Right lobe of liver (tissue), 6 donors: ENCODE results near the gene RBM28. TPM values are rescaled to one million over a fixed set of nuclear protein-coding genes. Genes with fewer than 3 reads are reported as not detected.

Experiments used
- ATAC-seq, 4 donors: fragments of 200-7000 bp; cut with Tn5 transposase; one replicate each; pipeline ENCODE4 v1.9.1; 2020; ENCODE audit warnings: mild to moderate bottlenecking in 4 of 4, moderate library complexity in 4 of 4
- DNase-seq, 3 donors: peaks; one replicate each; pipeline ENCODE4 v3.0.0-alpha.2; 2020
- H3K27ac ChIP-seq, 3 donors: fragments of 200-600 bp; one replicate each; pipeline ENCODE4 v1.8.0; 2022
- H3K27me3 ChIP-seq, 2 donors: fragments of 200-600 bp; one replicate each; pipeline ENCODE4 v1.8.0; 2022
- H3K36me3 ChIP-seq, 4 donors: fragments of 200-600 bp; sonication (generic) in 1 of 4; one replicate each; pipeline versions ENCODE4 v1.5.1 to v1.8.0; 2017 to 2022; ENCODE audit warnings: control low read depth in 1 of 4
- H3K4me1 ChIP-seq, 4 donors: fragments of 200-600 bp; sonication (generic) in 1 of 4; one replicate each; pipeline versions ENCODE4 v1.5.1 to v1.8.0; 2017 to 2022; ENCODE audit warnings: control low read depth in 1 of 4
- H3K4me3 ChIP-seq, 3 donors: fragments of 200-600 bp; one replicate each; pipeline ENCODE4 v1.8.0; 2022
- H3K9me3 ChIP-seq, 4 donors: fragments of 200-600 bp; sonication (generic) in 1 of 4; one replicate each; pipeline versions ENCODE4 v1.5.1 to v1.8.0; 2017 to 2022; ENCODE audit warnings: control low read depth in 1 of 4
- CTCF ChIP-seq, 4 donors: fragments of 200-600 bp in 3 of 4; fragments of 450-650 bp in 1 of 4; IDR thresholded peaks; one replicate each; pipeline versions ENCODE4 v1.5.1 to v1.8.0; 2016 to 2022; ENCODE audit warnings: antibody characterized with exemption in 4 of 4, mild to moderate bottlenecking in 2 of 4
- POLR2A ChIP-seq: fragments of 450-650 bp; IDR thresholded peaks from one replicate; pipeline ENCODE4 v1.6.1; 2017; ENCODE audit warnings: antibody characterized with exemption, mild to moderate bottlenecking
- WGBS: methylation state at CpG from one replicate; pipeline ENCODE4 v1.1.6; 2018; ENCODE audit warnings: low coverage, low lambda C conversion rate; ENCODE audit not compliant: insufficient coverage; ENCODE audit errors: missing lambda C conversion rate; 5-methylcytosine and 5-hydroxymethylcytosine counted together
- intact Hi-C, 2 donors: fragments of 100-400 bp; cut with DNase I; formaldehyde crosslinking; loops; one replicate each; pipeline versions ENCODE4 v1.11.2 to v1.14.1; 2022
- total RNA-seq, 6 experiments: library from RNA; depleted of rRNA in 2 of 6; stranded (reverse); fragments of >200 nt in 2 of 6; fragmentation: NEBNext Ultra II Directional in 3 of 6; extraction: Animal tissue kit (Norgen Biotek cat#: 25700) in 3 of 6; gene quantifications; one replicate each; pipeline versions ENCODE4 v1.1.0 to v1.2.4, GENCODE V29; 2016 to 2023
- donor health status: DM: no; HTN: yes; CAD: no.
- donor health status: DM: no; HTN: no; CAD: no.
- donor health status: DM: no; HTN: no; CAD: no.
- donor health status: DM: no; HTN: yes; CAD: no.
- donor health status: DM: no; HTN: yes; CAD: no.

Gene RBM28
- total RNA-seq, 6 experiments from 2014 or later, result 9.0 to 17.4 (median 11.1) TPM

DNA sequence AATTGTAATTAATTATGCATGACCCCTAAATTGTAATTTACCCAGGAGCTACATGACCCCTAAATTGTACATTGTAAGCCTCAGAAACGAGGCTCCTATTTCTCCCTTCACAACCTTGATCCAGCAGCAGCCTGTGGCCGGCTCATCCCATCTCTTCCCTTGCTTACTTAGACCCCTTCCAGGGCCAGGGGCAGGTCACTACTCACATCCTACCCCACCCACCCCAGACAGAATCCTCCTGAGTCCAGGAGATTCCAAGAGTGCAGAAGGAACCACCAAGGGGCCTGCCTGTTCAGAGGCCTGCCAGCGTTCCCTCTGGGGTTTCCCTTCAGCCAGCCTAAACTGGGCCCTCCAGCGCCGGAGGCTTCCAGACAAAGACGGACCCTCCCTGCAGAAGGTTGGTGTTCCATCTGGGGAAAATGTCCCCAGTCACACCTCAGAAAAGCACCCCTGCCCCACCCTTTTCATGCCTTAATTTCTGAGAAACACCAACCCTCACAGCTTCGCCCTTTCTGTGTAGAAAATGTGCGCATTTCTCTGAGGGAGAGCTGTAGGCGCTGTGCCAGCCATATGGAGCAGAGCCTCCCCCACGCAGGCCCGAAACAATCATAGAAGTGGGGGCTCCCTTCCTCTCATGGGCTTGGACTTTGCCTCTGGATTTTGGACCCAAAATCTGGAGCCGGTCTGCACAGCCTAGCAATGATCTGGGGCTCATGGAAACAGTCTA, 83.5 kb downstream of the RBM28 start:
- H3K27ac ChIP-seq, result no peak overlapping the region
- intact Hi-C loops, result no loop called here
- ATAC-seq, result no peak
- no peaks in the 10 kb centered on the region for H3K9me3 ChIP-seq
- H3K27me3 ChIP-seq, result no peaks in the 10 kb centered on the region
- WGBS, result 74% methylated on average over 7 of the region's 12 CpGs
- no peak for TF ChIP-seq POLR2A
- no peak for TF ChIP-seq CTCF (IDR thresholded peaks at IDR 0.05)
- no peak for DNase-seq
- no peaks in the 10 kb centered on the region for H3K36me3 ChIP-seq
- no peaks in the 10 kb centered on the region for H3K4me1 ChIP-seq
- no peak overlapping the region for H3K4me3 ChIP-seq

DNA sequence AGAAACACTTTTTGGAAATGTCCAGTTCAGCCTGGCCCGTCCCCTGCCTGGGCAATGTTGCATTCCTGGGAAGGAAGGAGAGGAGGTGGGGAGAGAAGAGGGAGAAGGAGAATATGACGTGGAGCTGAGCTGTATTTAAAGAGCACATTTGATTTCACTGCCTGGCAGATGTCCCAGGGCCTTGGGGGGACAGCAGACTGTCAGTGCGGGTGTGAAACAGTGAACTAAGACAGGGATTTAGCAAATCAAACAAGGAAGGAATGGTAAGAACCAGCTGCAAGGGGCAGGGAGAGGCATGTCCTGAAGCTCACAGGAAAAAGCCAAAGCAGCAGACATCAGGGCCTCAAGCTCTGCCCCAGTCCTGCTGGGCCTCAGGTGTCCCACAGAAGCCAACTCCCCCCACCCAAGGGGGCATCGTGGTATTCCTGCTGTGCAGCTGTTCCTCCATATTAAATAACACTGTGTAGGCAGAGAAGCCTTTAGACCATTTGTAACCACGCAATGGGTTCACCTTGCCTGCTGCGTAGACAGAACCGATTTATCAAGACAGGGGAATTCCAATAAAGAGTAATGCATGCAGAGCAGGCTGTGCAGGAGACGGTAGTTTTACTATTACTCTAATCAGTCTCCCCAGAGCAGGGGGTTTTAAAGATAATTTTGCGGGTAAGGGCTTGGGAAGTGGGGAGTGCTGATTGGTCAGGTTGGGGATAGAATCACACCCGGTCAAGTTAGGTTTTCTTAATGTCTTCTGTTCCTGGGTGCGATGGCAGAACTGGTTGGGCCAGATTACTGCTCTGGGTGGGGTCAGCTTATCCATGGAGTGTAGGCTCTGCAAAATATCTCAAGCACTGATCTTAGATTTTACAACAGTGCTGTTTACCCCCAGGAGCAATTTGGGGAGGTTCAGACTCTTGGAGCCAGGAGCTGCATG, 84.3 kb downstream of the RBM28 start:
- intact Hi-C loops, result no loop called here
- no peak for TF ChIP-seq CTCF (IDR thresholded peaks at IDR 0.05)
- TF ChIP-seq POLR2A, result no peak
- Histone ChIP-seq H3K27ac (no peak overlapping the region), H3K27me3 (no peaks in the 10 kb centered on the region), H3K9me3 (no peaks in the 10 kb centered on the region), H3K4me3 (no peak overlapping the region), H3K4me1 (no peaks in the 10 kb centered on the region), H3K36me3 (no peaks in the 10 kb centered on the region)
- ATAC-seq (no peak), DNase-seq (no peak)
- WGBS, result 67% methylated on average over 9 of the region's 11 CpGs

- no peak overlapping the region for H3K27ac ChIP-seq
- no peaks in the 10 kb centered on the region for H3K27me3 ChIP-seq
- intact Hi-C loops, result no loop called here
- no peak for ATAC-seq
- TF ChIP-seq CTCF (IDR thresholded peaks at IDR 0.05) (no peak), POLR2A (no peak)
- 71% methylated on average over 12 of the region's 14 CpGs for WGBS
- DNase-seq, result no peak
- no peaks in the 10 kb centered on the region for H3K4me1 ChIP-seq
- no peak overlapping the region for H3K4me3 ChIP-seq
- H3K36me3 ChIP-seq, result no peaks in the 10 kb centered on the region
- no peaks in the 10 kb centered on the region for H3K9me3 ChIP-seq
Measured at GRCh38 chr7:128257458-128257857, 86.2 kb downstream of the RBM28 start.

GRCh38 chr7:128255271-128255670, 88.4 kb downstream of the RBM28 start:
- WGBS, result 50% methylated on average over 1 of the region's 2 CpGs
- DNase-seq (no peak), ATAC-seq (no peak)
- Histone ChIP-seq H3K27me3 (no peaks in the 10 kb centered on the region), H3K4me1 (no peaks in the 10 kb centered on the region), H3K36me3 (no peaks in the 10 kb centered on the region), H3K27ac (no peak overlapping the region), H3K9me3 (no peaks in the 10 kb centered on the region), H3K4me3 (no peak overlapping the region)
- no peak for TF ChIP-seq CTCF (IDR thresholded peaks at IDR 0.05)
- TF ChIP-seq POLR2A, result no peak
- intact Hi-C loops, result no loop called here
